Esophagus muscularis mucosa (tissue), 4 donors: ENCODE data around the gene TMX4.
A peak's percentile ranks its signal among the peaks of the same experiment; 100 is the strongest.

Experiments used
- CTCF ChIP-seq, 3 experiments: fragments of 200-600 bp in 2 of 3; fragments of 450-650 bp in 1 of 3; sonication (generic) in 2 of 3; IDR thresholded peaks; one replicate each; pipeline ENCODE4 v1.5.1; 2017 to 2019; ENCODE audit warnings: antibody characterized with exemption in 3 of 3, mild to moderate bottlenecking in 2 of 3, moderate library complexity in 1 of 3
- EP300 ChIP-seq: sonication (generic); formaldehyde crosslinking; IDR thresholded peaks from one replicate; pipeline ENCODE4 v1.6.1; 2017; ENCODE audit warnings: antibody characterized with exemption
- POLR2A ChIP-seq: fragments of 450-650 bp; IDR thresholded peaks from one replicate; pipeline ENCODE4 v1.6.1; 2017; ENCODE audit warnings: antibody characterized with exemption, moderate library complexity, mild to moderate bottlenecking, low read depth
- POLR2AphosphoS5 ChIP-seq, 2 donors: sonication (generic); formaldehyde crosslinking; IDR thresholded peaks; one replicate each; pipeline ENCODE4 v1.6.1; 2017; ENCODE audit warnings: antibody characterized with exemption in 2 of 2

- TF ChIP-seq CTCF (IDR thresholded peaks at IDR 0.05) (peak in 1 of 3 experiments; percentile 37), POLR2AphosphoS5 (IDR thresholded peaks at IDR 0.05) (peak in 1 of 2 donors; percentile 82), EP300 (no peak), POLR2A (peak; percentile 43)
Observed at GRCh38 chr20:8018958-8019245, 659 bp downstream of the TMX4 start.
